Measurements from ENCODE around the gene BCL2L11.

- TF ChIP-seq CTCF (IDR thresholded peaks at IDR 0.05) (no peak), POLR2A (IDR thresholded peaks at IDR 0.05) (no peak), EP300 (IDR thresholded peaks at IDR 0.05) (no peak)
Measured at GRCh38 chr2:111162718-111163331, 42.1 kb downstream of the BCL2L11 start.

Data from ovary (tissue), 3 donors.